ENCODE measurements around the gene USP31. TPM values are rescaled to one million over a fixed set of nuclear protein-coding genes. Genes with fewer than 3 reads are reported as not detected.

The USP31 gene
- total RNA-seq, 5 donors from 2014 or later (not counting 1 experiment from before 2014, with no cell fraction given), result 4.1 to 6.4 (median 5.6) TPM

DNA sequence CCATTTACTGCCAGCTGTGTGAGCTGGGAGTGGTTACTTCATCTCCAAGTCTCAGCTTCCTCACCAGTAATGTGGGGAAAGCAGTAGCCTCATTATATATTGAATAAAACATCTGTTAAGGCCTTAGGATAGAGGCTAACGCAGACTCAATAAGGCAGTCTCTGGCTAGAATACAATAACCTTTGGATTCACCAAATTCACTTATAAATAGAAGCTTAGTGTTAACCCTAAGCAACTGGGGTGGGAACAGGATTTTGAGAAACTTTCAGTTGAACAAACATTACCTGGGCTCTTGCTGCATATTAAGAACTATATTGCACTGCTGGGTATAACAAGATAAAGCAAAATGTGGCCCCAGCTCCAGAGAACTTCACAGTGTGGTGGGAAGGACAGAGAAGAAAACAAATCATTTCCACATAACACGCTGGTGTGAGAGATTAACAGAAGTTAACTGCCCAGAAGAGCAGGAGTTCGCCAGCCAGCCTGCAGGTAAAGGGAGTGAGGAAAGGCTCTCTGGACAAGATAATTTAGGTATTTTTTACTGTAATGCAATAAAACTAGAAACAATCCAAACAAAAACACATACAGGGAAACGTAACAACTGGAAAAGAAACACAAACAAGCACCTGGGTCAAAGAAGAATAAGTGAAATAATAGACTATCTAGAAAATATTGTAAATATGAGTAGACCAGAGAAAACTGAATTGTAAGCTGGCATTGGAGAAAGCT, 57.0 kb downstream of the USP31 start:
- H3K4me3 Mint-ChIP-seq, result no peak overlapping the region
- H3K36me3 Mint-ChIP-seq, result peaks cover 57% of the 10 kb centered on the region
- H3K9me3 Mint-ChIP-seq, result no peaks in the 10 kb centered on the region
- Histone ChIP-seq H3K36me3 (ENCODE audit: control insufficient read depth in 2 of 2, extremely low read depth in 1 of 2, insufficient read depth in 1 of 2, low read length in 1 of 2) (peaks cover 0 to 4% of the 10 kb centered on the region in 2 donors), H3K4me3 (ENCODE audit: control insufficient read depth in 1 of 2, extremely low read depth in 1 of 2, low read length in 1 of 2) (no peak overlapping the region), H3K27ac (ENCODE audit: low read length) (no peak overlapping the region), H3K9me3 (no peaks in the 10 kb centered on the region), H3K27me3 (replicated peaks in 1 of 2; ENCODE audit: control insufficient read depth in 2 of 2, extremely low read depth in 1 of 2, insufficient read depth in 2 of 2, low read length in 1 of 2) (no peaks in the 10 kb centered on the region), H3K4me1 (ENCODE audit: control insufficient read depth in 1 of 2, extremely low read depth in 1 of 2, insufficient read depth in 2 of 2, low read length in 2 of 2) (peaks cover 2% of the 10 kb centered on the region in 2 experiments)
- ChIA-PET POLR2A (no interaction called here), CTCF (interaction anchor here in 1 of 2 donors (0.5 kb wide), 1 partner anchor 9 kb away, joined by 6 read pairs; no protein-coding TSS in a partner anchor)
- H3K27ac Mint-ChIP-seq, result no peak overlapping the region
- no CpG with 5 or more reads among the region's 4 CpGs for WGBS (ENCODE audit: insufficient coverage)
- DNase-seq (no peak), ATAC-seq (replicated peaks in 1 of 4) (no peak)
- H3K4me1 Mint-ChIP-seq, result peaks cover 27 to 30% (median 27%) of the 10 kb centered on the region in 3 donors
- no peaks in the 10 kb centered on the region for H3K27me3 Mint-ChIP-seq

DNA sequence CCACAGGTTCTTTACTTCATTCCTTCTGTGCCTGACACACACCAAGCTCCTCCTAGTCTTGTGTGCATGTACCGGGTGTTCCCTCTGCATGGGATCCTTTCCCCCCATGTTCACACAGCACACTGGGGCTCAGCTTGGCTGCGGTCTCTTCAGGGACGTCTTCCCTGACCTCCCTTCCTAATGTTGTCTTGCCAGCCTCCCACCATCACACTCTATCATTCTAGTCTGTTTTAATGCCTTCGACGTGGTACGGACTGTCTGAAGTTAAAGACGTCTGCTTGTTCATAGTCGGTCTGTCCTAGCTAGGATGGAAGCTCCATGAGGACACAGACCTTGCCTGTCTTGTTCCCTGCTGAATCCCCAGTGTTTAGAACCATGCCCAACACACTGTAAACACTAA, 60.1 kb downstream of the USP31 start:
- H3K4me3 Mint-ChIP-seq, result no peak overlapping the region
- H3K4me1 ChIP-seq (ENCODE audit: control insufficient read depth in 1 of 2, extremely low read depth in 1 of 2, insufficient read depth in 2 of 2, low read length in 2 of 2), result no peaks in the 10 kb centered on the region
- peaks cover 0 to 6% of the 10 kb centered on the region in 2 donors for H3K36me3 ChIP-seq (ENCODE audit: control insufficient read depth in 2 of 2, extremely low read depth in 1 of 2, insufficient read depth in 1 of 2, low read length in 1 of 2)
- H3K27me3 ChIP-seq (replicated peaks in 1 of 2; ENCODE audit: control insufficient read depth in 2 of 2, extremely low read depth in 1 of 2, insufficient read depth in 2 of 2, low read length in 1 of 2), result no peaks in the 10 kb centered on the region
- no peaks in the 10 kb centered on the region for H3K9me3 Mint-ChIP-seq
- H3K36me3 Mint-ChIP-seq, result peaks cover 64% of the 10 kb centered on the region
- no peak overlapping the region for H3K27ac Mint-ChIP-seq
- ATAC-seq (replicated peaks in 1 of 4) (no peak), DNase-seq (no peak)
- H3K4me1 Mint-ChIP-seq, result no peaks in the 10 kb centered on the region
- POLR2A ChIA-PET, result no interaction called here
- 88% methylated on average over 6 of the region's 8 CpGs for WGBS (ENCODE audit: insufficient coverage)
- CTCF ChIA-PET, result no interaction called here
- H3K27ac ChIP-seq (ENCODE audit: low read length), result no peak overlapping the region
- H3K27me3 Mint-ChIP-seq, result no peaks in the 10 kb centered on the region
- H3K4me3 ChIP-seq (ENCODE audit: control insufficient read depth in 1 of 2, extremely low read depth in 1 of 2, low read length in 1 of 2), result no peak overlapping the region
- H3K9me3 ChIP-seq, result no peaks in the 10 kb centered on the region

DNA sequence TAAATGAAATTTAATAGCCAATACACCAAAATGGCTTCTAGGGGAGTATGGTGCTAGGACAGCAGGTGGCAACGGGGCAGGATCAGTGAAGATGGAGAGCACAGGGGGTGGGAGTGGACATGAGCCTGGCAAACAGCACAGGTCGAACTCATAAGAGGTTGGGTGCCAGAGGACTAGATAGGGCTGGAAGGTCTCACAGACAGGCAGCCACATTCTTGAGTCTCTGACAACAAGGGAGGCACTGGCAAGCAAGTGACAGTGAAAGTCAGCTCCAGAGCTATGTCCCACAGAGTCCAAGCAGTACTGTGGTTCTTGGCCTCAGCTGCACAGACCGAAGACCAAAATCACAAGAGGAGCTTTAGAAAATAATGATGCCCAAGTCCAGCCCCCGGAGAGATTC, 61.2 kb downstream of the USP31 start:
- no peak for ATAC-seq (replicated peaks in 1 of 4)
- POLR2A ChIA-PET, result no interaction called here
- CTCF ChIA-PET, result no interaction called here

DNA sequence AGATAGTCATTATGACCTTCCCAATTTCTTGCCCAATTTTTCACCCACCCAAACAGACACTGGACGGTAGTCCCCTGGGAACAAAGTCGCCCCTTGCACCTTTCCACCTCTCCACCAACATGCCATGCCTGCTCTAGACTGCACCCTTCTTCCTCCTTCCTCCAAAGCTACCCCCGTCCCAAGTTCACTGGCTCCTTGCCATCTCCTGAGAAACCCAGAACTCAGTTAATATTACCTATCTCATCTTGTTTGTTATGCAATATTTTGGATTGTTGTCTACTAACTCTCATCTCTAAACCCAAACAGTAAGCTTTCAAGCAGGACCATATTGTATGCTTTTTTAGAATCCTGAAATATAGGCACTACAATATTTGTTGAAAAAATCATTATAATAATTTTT, 63.3 kb downstream of the USP31 start:
- Histone ChIP-seq H3K4me1 (ENCODE audit: control insufficient read depth in 1 of 2, extremely low read depth in 1 of 2, insufficient read depth in 2 of 2, low read length in 2 of 2) (no peaks in the 10 kb centered on the region), H3K9me3 (no peaks in the 10 kb centered on the region), H3K36me3 (ENCODE audit: control insufficient read depth in 2 of 2, extremely low read depth in 1 of 2, insufficient read depth in 1 of 2, low read length in 1 of 2) (peaks cover 0 to 6% of the 10 kb centered on the region in 2 donors), H3K27me3 (replicated peaks in 1 of 2; ENCODE audit: control insufficient read depth in 2 of 2, extremely low read depth in 1 of 2, insufficient read depth in 2 of 2, low read length in 1 of 2) (no peaks in the 10 kb centered on the region), H3K4me3 (ENCODE audit: control insufficient read depth in 1 of 2, extremely low read depth in 1 of 2, low read length in 1 of 2) (no peak overlapping the region), H3K27ac (ENCODE audit: low read length) (no peak overlapping the region)
- Mint-ChIP-seq H3K9me3 (no peaks in the 10 kb centered on the region), H3K36me3 (peaks cover 51% of the 10 kb centered on the region), H3K4me1 (no peaks in the 10 kb centered on the region), H3K27ac (no peak overlapping the region), H3K4me3 (no peak overlapping the region), H3K27me3 (no peaks in the 10 kb centered on the region)
- DNase-seq, result no peak
- ATAC-seq (replicated peaks in 1 of 4), result no peak
- WGBS (ENCODE audit: insufficient coverage), result 100% methylated on average over 2 of the region's 3 CpGs
- POLR2A ChIA-PET, result no interaction called here
- CTCF ChIA-PET, result no interaction called here

More for the DNA sequence above, 61.2 kb downstream of the USP31 start:
- WGBS (ENCODE audit: insufficient coverage), result 90% methylated on average over 3 of the region's 4 CpGs
- no peak for DNase-seq
- Histone ChIP-seq H3K4me3 (ENCODE audit: control insufficient read depth in 1 of 2, extremely low read depth in 1 of 2, low read length in 1 of 2) (no peak overlapping the region), H3K4me1 (ENCODE audit: control insufficient read depth in 1 of 2, extremely low read depth in 1 of 2, insufficient read depth in 2 of 2, low read length in 2 of 2) (no peaks in the 10 kb centered on the region), H3K36me3 (ENCODE audit: control insufficient read depth in 2 of 2, extremely low read depth in 1 of 2, insufficient read depth in 1 of 2, low read length in 1 of 2) (peaks cover 0 to 6% of the 10 kb centered on the region in 2 donors), H3K27me3 (replicated peaks in 1 of 2; ENCODE audit: control insufficient read depth in 2 of 2, extremely low read depth in 1 of 2, insufficient read depth in 2 of 2, low read length in 1 of 2) (no peaks in the 10 kb centered on the region), H3K27ac (ENCODE audit: low read length) (no peak overlapping the region), H3K9me3 (no peaks in the 10 kb centered on the region)
- Mint-ChIP-seq H3K36me3 (peaks cover 60% of the 10 kb centered on the region), H3K9me3 (no peaks in the 10 kb centered on the region), H3K27ac (no peak overlapping the region), H3K4me1 (no peaks in the 10 kb centered on the region), H3K4me3 (no peak overlapping the region), H3K27me3 (no peaks in the 10 kb centered on the region)

DNA sequence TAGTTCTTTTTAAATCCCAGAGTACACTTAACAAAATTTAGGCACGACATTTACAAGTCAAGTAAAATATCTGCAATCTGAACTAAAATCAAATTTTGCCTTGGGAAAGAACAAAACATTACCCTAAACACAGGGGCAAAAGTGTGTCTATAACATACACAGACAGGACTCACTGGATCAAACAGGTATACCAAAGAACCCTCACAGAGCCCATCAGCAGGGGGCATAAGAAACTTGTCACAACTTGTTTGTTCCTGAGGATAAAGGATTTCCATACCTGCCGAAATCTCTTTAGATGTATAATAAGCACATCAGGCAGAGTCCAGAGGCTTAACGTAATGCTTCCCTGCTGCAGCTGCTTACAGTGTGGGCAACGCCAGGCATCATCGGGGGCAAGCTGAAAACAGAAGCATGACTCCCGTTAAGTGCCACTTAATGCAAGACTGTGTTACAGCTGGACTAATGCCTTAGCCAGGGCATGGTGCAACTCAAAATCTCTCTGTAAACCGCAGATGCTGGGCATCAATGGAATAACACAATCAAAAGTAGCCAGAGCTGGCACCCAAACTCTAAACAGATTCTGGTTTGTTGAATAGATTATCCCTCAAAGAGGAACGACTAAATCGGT, 67.0 kb downstream of the USP31 start:
- no peak overlapping the region for H3K27ac Mint-ChIP-seq
- POLR2A ChIA-PET, result no interaction called here
- CTCF ChIA-PET, result interaction anchor here in 1 of 2 donors (0.7 kb wide), 1 partner anchor 10 kb away, joined by 6 read pairs; no protein-coding TSS in a partner anchor

DNA sequence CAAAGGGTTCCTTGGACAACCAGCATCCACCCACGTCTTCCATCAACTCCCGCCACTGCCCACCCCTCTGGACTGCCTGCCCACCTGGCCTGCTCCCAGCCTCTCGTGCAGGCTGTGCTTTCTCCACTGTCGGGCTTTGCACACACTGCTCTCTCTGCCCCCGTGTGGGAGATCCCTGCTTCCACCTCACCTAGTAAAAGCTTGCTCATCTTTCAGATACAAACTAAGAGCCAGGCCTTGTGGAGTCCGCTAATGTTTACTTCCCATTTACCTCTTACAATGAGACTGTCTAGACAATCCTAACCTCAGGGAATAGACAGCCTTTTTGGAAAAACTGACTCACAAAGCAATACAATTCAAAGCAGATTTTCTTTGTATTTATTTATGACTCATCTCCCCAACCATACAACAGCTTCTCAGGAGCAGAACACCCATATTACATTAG, 67.6 kb downstream of the USP31 start:
- Histone ChIP-seq H3K36me3 (ENCODE audit: control insufficient read depth in 2 of 2, extremely low read depth in 1 of 2, insufficient read depth in 1 of 2, low read length in 1 of 2) (peaks cover 0 to 9% of the 10 kb centered on the region in 2 donors), H3K4me1 (ENCODE audit: control insufficient read depth in 1 of 2, extremely low read depth in 1 of 2, insufficient read depth in 2 of 2, low read length in 2 of 2) (no peaks in the 10 kb centered on the region), H3K4me3 (ENCODE audit: control insufficient read depth in 1 of 2, extremely low read depth in 1 of 2, low read length in 1 of 2) (no peak overlapping the region), H3K27ac (ENCODE audit: low read length) (no peak overlapping the region), H3K9me3 (no peaks in the 10 kb centered on the region), H3K27me3 (replicated peaks in 1 of 2; ENCODE audit: control insufficient read depth in 2 of 2, extremely low read depth in 1 of 2, insufficient read depth in 2 of 2, low read length in 1 of 2) (no peaks in the 10 kb centered on the region)
- Mint-ChIP-seq H3K36me3 (peaks cover 53% of the 10 kb centered on the region), H3K27ac (no peak overlapping the region), H3K9me3 (no peaks in the 10 kb centered on the region), H3K27me3 (no peaks in the 10 kb centered on the region), H3K4me1 (no peaks in the 10 kb centered on the region), H3K4me3 (no peak overlapping the region)
- ATAC-seq (replicated peaks in 1 of 4), result no peak
- POLR2A ChIA-PET, result no interaction called here
- CTCF ChIA-PET, result no interaction called here
- WGBS (ENCODE audit: insufficient coverage), result 93% methylated on average over 6 of the region's 6 CpGs
- no peak for DNase-seq

More for the DNA sequence above, 67.0 kb downstream of the USP31 start:
- H3K9me3 ChIP-seq, result no peaks in the 10 kb centered on the region
- no peaks in the 10 kb centered on the region for H3K4me1 Mint-ChIP-seq
- no peaks in the 10 kb centered on the region for H3K27me3 ChIP-seq (replicated peaks in 1 of 2; ENCODE audit: control insufficient read depth in 2 of 2, extremely low read depth in 1 of 2, insufficient read depth in 2 of 2, low read length in 1 of 2)
- H3K4me3 Mint-ChIP-seq, result no peak overlapping the region
- no peak overlapping the region for H3K4me3 ChIP-seq (ENCODE audit: control insufficient read depth in 1 of 2, extremely low read depth in 1 of 2, low read length in 1 of 2)
- H3K36me3 Mint-ChIP-seq, result peaks cover 53% of the 10 kb centered on the region
- WGBS (ENCODE audit: insufficient coverage), result 92% methylated on average over 6 of the region's 9 CpGs
- no peaks in the 10 kb centered on the region for H3K27me3 Mint-ChIP-seq
- no peak overlapping the region for H3K27ac ChIP-seq (ENCODE audit: low read length)
- H3K4me1 ChIP-seq (ENCODE audit: control insufficient read depth in 1 of 2, extremely low read depth in 1 of 2, insufficient read depth in 2 of 2, low read length in 2 of 2), result no peaks in the 10 kb centered on the region
- H3K9me3 Mint-ChIP-seq, result no peaks in the 10 kb centered on the region
- ATAC-seq (replicated peaks in 1 of 4), result no peak
- H3K36me3 ChIP-seq (ENCODE audit: control insufficient read depth in 2 of 2, extremely low read depth in 1 of 2, insufficient read depth in 1 of 2, low read length in 1 of 2), result peaks cover 0 to 9% of the 10 kb centered on the region in 2 donors
- no peak for DNase-seq

Data from T-cell (primary cell).